DOHH2 (cell line): Measurements from ENCODE around the gene ZYX.
"Not testable (repeated sequence)": the region's sequence is repeated elsewhere in the genome, so short reads cannot be mapped to it uniquely, and the experiment has no call there.

Experiments
- H3F3A ChIP-seq: fragments of 200-600 bp; sonication (generic), shearing (Covaris generic); 2 replicates; pipeline ENCODE4 v1.6.0; 2016; ENCODE audit warnings: antibody characterized with exemption, mild to moderate bottlenecking; ENCODE audit not compliant: control insufficient read depth, insufficient read depth
- H3K27ac ChIP-seq: fragments of 200-600 bp; sonication (generic); 2 replicates; pipeline ENCODE4 v1.5.1; 2014; ENCODE audit warnings: low read depth, mild to moderate bottlenecking, low read length, moderate library complexity
- H3K27me3 ChIP-seq: fragments of 200-600 bp; sonication (generic); 2 replicates; pipeline ENCODE4 v1.6.1; 2014; ENCODE audit warnings: mild to moderate bottlenecking, low read length, mixed read lengths; ENCODE audit not compliant: control insufficient read depth
- H3K36me3 ChIP-seq: fragments of 200-600 bp; sonication (generic); 2 replicates; pipeline ENCODE4 v1.6.1; 2014; ENCODE audit warnings: mild to moderate bottlenecking, low read length, moderate library complexity, mixed read lengths; ENCODE audit not compliant: control insufficient read depth
- H3K4me1 ChIP-seq: fragments of 200-600 bp; sonication (generic); 2 replicates; pipeline ENCODE4 v1.6.1; 2014; ENCODE audit warnings: mild to moderate bottlenecking, low read length, mixed read lengths; ENCODE audit not compliant: control insufficient read depth
- H3K4me2 ChIP-seq: fragments of 200-600 bp; sonication (generic); 2 replicates; pipeline ENCODE4 v1.6.0; 2014; ENCODE audit warnings: mild to moderate bottlenecking, low read length, moderate library complexity
- H3K4me3 ChIP-seq: fragments of 200-600 bp; sonication (generic); 2 replicates; pipeline ENCODE4 v1.5.1; 2014; ENCODE audit warnings: mild to moderate bottlenecking, low read length, mixed read lengths
- H3K79me2 ChIP-seq: fragments of 200-600 bp; sonication (generic); 2 replicates; pipeline ENCODE4 v1.6.1; 2014; ENCODE audit warnings: mild to moderate bottlenecking, low read length, mixed read lengths; ENCODE audit not compliant: control insufficient read depth
- H3K9me2 ChIP-seq: fragments of 200-600 bp; sonication (generic); replicated peaks from 2 replicates; pipeline ENCODE4 v1.6.1; 2014; ENCODE audit warnings: mild to moderate bottlenecking, low read length, mixed read lengths; ENCODE audit not compliant: control insufficient read depth
- H3K9me3 ChIP-seq: fragments of 200-600 bp; sonication (generic); 2 replicates; pipeline ENCODE4 v1.6.1; 2014; ENCODE audit warnings: antibody characterized with exemption, low read length, mixed read lengths; ENCODE audit not compliant: control insufficient read depth, insufficient read depth
- H4K20me1 ChIP-seq: fragments of 200-600 bp; sonication (generic); 2 replicates; pipeline ENCODE4 v1.6.0; 2014; ENCODE audit warnings: low read depth, mild to moderate bottlenecking, antibody characterized with exemption, low read length, moderate library complexity; ENCODE audit not compliant: control insufficient read depth, insufficient read depth
- CTCF ChIP-seq: fragments of 200-600 bp; sonication (generic); IDR thresholded peaks from one replicate; pipeline ENCODE4 v1.5.1; 2014; ENCODE audit warnings: antibody characterized with exemption, mild to moderate bottlenecking, low read depth, low read length; ENCODE audit not compliant: poor library complexity, severe bottlenecking
- EZH2phosphoT487 ChIP-seq: fragments of 200-600 bp; sonication (generic); IDR thresholded peaks from 2 replicates; pipeline ENCODE4 v1.6.1; 2017; ENCODE audit warnings: borderline replicate concordance, mild to moderate bottlenecking, antibody characterized with exemption, low read length, moderate library complexity, mixed read lengths

ZYX gene

DNA sequence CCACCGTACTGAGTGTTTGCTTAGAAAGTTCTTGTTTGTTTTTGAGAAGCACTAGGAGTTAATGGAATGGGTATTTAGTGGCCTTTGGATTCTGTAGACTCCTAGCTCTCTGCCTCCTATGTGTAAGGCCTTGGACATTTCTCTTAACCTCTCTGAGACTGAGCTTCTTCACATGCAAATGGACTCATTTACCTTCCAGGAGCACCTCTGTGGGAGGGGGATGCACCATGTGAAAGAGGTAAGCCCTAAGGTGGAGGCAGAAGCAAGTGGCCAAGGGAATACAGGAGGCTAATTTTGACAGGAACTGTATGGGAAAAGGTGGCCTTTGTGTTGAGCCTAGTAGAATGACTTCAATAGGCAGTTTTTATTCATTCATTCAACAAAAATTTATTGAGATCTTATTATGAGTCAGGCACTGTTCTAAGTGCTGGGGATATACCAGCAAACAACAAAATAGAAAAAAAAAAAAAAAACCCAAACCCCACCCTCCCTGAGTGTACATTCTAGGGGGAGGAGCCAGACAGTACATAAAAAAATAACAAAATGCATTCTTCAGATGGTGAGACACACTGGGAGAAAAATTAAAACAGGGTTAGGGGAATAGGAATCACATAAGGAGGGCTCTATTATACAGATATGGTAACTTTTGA, 36.7 kb downstream of the ZYX start:
- TF ChIP-seq CTCF (no peak), EZH2phosphoT487 (no peak)
- H3K4me3 ChIP-seq = no peak overlapping the region
- H3K9me3 ChIP-seq = 0 out of 2 replicates have a peak, but pooled peaks cover 2% of the 10 kb centered on the region
- H4K20me1 ChIP-seq = no peaks in the 10 kb centered on the region
- no peaks in the 10 kb centered on the region for H3K9me2 ChIP-seq
- H3F3A ChIP-seq = no peaks in the 10 kb centered on the region
- no peaks in the 10 kb centered on the region for H3K79me2 ChIP-seq
- H3K4me1 ChIP-seq = no peaks in the 10 kb centered on the region
- no peak overlapping the region for H3K4me2 ChIP-seq
- H3K36me3 ChIP-seq = no peaks in the 10 kb centered on the region
- no peak overlapping the region for H3K27ac ChIP-seq
- H3K27me3 ChIP-seq = peaks cover 27% of the 10 kb centered on the region

DNA sequence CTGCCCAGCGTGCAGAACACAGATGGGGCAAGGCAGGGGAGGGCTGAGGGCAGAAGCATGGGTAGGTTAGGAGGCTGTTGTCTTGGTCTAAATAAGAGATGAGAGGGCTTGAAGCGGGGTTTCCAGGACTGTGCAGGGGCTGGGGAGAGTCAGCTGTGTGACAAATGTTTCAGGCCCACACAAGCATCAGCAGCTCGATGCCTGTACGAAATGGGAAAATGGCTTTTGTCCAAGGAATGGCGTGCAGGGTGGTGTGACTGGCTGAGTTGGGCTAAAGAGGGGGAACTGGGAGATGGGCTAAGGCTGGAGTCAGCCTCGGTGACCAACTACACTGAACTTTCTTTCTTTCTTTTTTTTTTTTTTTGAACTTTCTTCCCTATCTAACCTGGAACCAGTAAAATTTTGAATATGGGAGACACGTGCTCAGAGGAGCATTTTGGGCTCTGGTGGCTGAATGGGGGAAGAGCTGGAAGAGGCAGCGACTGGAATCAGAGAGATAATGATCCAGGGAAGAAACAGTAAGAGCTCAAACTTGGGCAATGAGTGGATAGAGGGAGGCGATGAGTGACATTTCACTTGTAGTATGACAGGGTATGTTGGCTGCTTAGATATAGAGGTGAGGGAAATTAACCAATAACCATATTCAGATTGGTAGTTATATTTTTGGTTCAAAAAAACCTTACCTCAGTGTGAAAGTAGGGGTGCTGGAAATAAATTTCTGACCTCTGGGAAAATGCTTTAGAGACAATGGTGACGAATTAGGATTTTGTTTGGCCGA, 37.7 kb downstream of the ZYX start:
- no peaks in the 10 kb centered on the region for H3K79me2 ChIP-seq
- 0 out of 2 replicates have a peak, but pooled peaks cover 2% of the 10 kb centered on the region for H3K9me3 ChIP-seq
- H3F3A ChIP-seq = no peaks in the 10 kb centered on the region
- no peaks in the 10 kb centered on the region for H3K36me3 ChIP-seq
- no peak overlapping the region for H3K4me3 ChIP-seq
- no peaks in the 10 kb centered on the region for H3K4me1 ChIP-seq
- peaks cover 27% of the 10 kb centered on the region for H3K27me3 ChIP-seq
- no peak overlapping the region for H3K27ac ChIP-seq
- no peak overlapping the region for H3K4me2 ChIP-seq
- TF ChIP-seq CTCF (no peak), EZH2phosphoT487 (no peak)
- no peaks in the 10 kb centered on the region for H4K20me1 ChIP-seq
- no peaks in the 10 kb centered on the region for H3K9me2 ChIP-seq

DNA sequence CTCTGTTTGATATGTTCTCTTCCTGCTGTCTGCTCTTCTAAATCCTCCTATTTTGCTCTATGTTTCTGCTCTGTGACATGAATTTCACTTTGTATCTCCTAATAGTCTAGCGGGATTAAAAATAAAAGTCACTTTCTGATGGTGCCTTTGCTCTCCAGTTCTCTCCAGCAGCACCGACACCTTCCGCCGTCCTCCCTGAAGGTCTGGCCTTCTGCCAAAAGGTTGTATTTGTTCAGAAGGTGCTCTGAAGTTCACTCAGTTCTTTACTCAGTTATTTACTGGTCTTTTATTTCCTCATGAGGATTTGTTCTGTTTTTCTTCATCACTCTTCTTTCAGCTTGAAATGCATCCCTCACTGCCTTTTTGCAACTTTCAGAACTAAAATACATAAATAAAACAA, 38.7 kb downstream of the ZYX start:
- H4K20me1 ChIP-seq = no peaks in the 10 kb centered on the region
- H3K27me3 ChIP-seq = peaks cover 23% of the 10 kb centered on the region
- H3K27ac ChIP-seq = no peak overlapping the region
- no peaks in the 10 kb centered on the region for H3K36me3 ChIP-seq
- H3K9me2 ChIP-seq = no peaks in the 10 kb centered on the region
- H3K4me3 ChIP-seq = no peak overlapping the region
- H3K4me2 ChIP-seq = no peak overlapping the region
- 0 out of 2 replicates have a peak, but pooled peaks cover 2% of the 10 kb centered on the region for H3K9me3 ChIP-seq
- TF ChIP-seq EZH2phosphoT487 (no peak), CTCF (no peak)
- no peaks in the 10 kb centered on the region for H3K79me2 ChIP-seq
- H3K4me1 ChIP-seq = no peaks in the 10 kb centered on the region
- H3F3A ChIP-seq = no peaks in the 10 kb centered on the region

GRCh38 chr7:143420624-143421023, 39.5 kb downstream of the ZYX start:
- not testable (repeated sequence) for H3K9me3 ChIP-seq, H3K4me2 ChIP-seq, H3K9me2 ChIP-seq, H3K27ac ChIP-seq, H3K79me2 ChIP-seq, H3K36me3 ChIP-seq, H4K20me1 ChIP-seq, H3F3A ChIP-seq, H3K4me1 ChIP-seq, H3K4me3 ChIP-seq
- H3K27me3 ChIP-seq = peaks cover 23% of the 10 kb centered on the region
